ENCODE results near the gene UGGT2. TPM values are rescaled to one million over a fixed set of nuclear protein-coding genes. Genes with fewer than 3 reads are reported as not detected.
A peak's percentile ranks its signal among the peaks of the same experiment; 100 is the strongest.
"Not testable (repeated sequence)": the region's sequence is repeated elsewhere in the genome, so short reads cannot be mapped to it uniquely, and the experiment has no call there.

UGGT2 gene
- total RNA-seq, 1 donor from 2014 or later: 40.3 TPM

- H3K36me3 Mint-ChIP-seq (ENCODE audit: low read depth): peaks cover 14% of the 10 kb centered on the region
Observed at GRCh38 chr13:95781016-95781415, 272.2 kb downstream of the UGGT2 start.

GRCh38 chr13:95779522-95779921 lies 273.7 kb downstream of the UGGT2 start:
- Mint-ChIP-seq H3K36me3 (ENCODE audit: low read depth) (peaks cover 14% of the 10 kb centered on the region), H3K27me3 (ENCODE audit: low read depth) (no peaks in the 10 kb centered on the region), H3K9me3 (ENCODE audit: low read depth) (peaks cover 3% of the 10 kb centered on the region), H3K27ac (ENCODE audit: unreplicated experiment) (no peak overlapping the region), H3K4me3 (ENCODE audit: unreplicated experiment) (no peak overlapping the region), H3K4me1 (ENCODE audit: low read depth) (peaks cover 15% of the 10 kb centered on the region)
- TF ChIP-seq, protein P1, sequence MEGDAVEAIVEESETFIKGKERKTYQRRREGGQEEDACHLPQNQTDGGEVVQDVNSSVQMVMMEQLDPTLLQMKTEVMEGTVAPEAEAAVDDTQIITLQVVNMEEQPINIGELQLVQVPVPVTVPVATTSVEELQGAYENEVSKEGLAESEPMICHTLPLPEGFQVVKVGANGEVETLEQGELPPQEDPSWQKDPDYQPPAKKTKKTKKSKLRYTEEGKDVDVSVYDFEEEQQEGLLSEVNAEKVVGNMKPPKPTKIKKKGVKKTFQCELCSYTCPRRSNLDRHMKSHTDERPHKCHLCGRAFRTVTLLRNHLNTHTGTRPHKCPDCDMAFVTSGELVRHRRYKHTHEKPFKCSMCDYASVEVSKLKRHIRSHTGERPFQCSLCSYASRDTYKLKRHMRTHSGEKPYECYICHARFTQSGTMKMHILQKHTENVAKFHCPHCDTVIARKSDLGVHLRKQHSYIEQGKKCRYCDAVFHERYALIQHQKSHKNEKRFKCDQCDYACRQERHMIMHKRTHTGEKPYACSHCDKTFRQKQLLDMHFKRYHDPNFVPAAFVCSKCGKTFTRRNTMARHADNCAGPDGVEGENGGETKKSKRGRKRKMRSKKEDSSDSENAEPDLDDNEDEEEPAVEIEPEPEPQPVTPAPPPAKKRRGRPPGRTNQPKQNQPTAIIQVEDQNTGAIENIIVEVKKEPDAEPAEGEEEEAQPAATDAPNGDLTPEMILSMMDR (IDR thresholded peaks at IDR 0.05): no peak
- no peak for DNase-seq (ENCODE audit: low spot score)

More at GRCh38 chr13:95781016-95781415, 272.2 kb downstream of the UGGT2 start:
- H3K9me3 Mint-ChIP-seq (ENCODE audit: low read depth): peaks cover 3% of the 10 kb centered on the region
- no peaks in the 10 kb centered on the region for H3K27me3 Mint-ChIP-seq (ENCODE audit: low read depth)
- TF ChIP-seq, protein P1 (IDR thresholded peaks at IDR 0.05): no peak
- no peak overlapping the region for H3K27ac Mint-ChIP-seq (ENCODE audit: unreplicated experiment)
- no peak overlapping the region for H3K4me3 Mint-ChIP-seq (ENCODE audit: unreplicated experiment)
- no peak for DNase-seq (ENCODE audit: low spot score)
- peaks cover 23% of the 10 kb centered on the region for H3K4me1 Mint-ChIP-seq (ENCODE audit: low read depth)

GRCh38 chr13:95771905-95772304 lies 281.3 kb downstream of the UGGT2 start:
- no peaks in the 10 kb centered on the region for H3K27me3 Mint-ChIP-seq (ENCODE audit: low read depth)
- H3K4me1 Mint-ChIP-seq (ENCODE audit: low read depth): no peaks in the 10 kb centered on the region
- TF ChIP-seq, protein P1 (IDR thresholded peaks at IDR 0.05): no peak
- H3K4me3 Mint-ChIP-seq (ENCODE audit: unreplicated experiment): no peak overlapping the region
- H3K27ac Mint-ChIP-seq (ENCODE audit: unreplicated experiment): no peak overlapping the region
- DNase-seq (ENCODE audit: low spot score): no peak
- H3K36me3 Mint-ChIP-seq (ENCODE audit: low read depth): peaks cover 3% of the 10 kb centered on the region
- H3K9me3 Mint-ChIP-seq (ENCODE audit: low read depth): no peaks in the 10 kb centered on the region

GRCh38 chr13:95763601-95764000 lies 289.6 kb downstream of the UGGT2 start:
- Mint-ChIP-seq H3K9me3 (ENCODE audit: low read depth) (no peaks in the 10 kb centered on the region), H3K36me3 (ENCODE audit: low read depth) (peaks cover 9% of the 10 kb centered on the region), H3K4me3 (ENCODE audit: unreplicated experiment) (no peak overlapping the region), H3K27me3 (ENCODE audit: low read depth) (no peaks in the 10 kb centered on the region), H3K4me1 (ENCODE audit: low read depth) (no peaks in the 10 kb centered on the region), H3K27ac (ENCODE audit: unreplicated experiment) (no peak overlapping the region)
- TF ChIP-seq, protein P1 (IDR thresholded peaks at IDR 0.05): no peak
- no peak for DNase-seq (ENCODE audit: low spot score)

DNA sequence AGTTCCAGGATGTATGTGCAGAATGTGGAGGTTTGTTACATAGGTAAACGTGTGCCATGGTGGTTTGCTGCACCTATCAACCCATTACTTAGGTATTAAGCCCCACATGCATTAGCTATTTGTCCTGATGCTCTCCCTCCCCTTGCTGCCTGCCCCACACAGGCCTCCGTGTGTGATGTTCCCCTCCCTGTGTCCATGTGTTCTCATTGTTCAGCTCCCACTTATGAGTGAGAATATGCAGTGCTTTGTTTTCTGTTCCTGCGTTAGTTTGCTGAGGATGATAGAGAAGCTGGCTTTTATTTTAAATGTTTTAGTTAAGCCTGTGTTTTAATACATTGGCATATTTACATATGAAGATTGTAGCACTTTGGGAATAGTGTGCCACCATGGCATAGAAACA lies 290.6 kb downstream of the UGGT2 start:
- not testable (repeated sequence) for DNase-seq (ENCODE audit: low spot score); H3K27ac Mint-ChIP-seq (ENCODE audit: unreplicated experiment); H3K4me3 Mint-ChIP-seq (ENCODE audit: unreplicated experiment); H3K9me3 Mint-ChIP-seq (ENCODE audit: low read depth); H3K27me3 Mint-ChIP-seq (ENCODE audit: low read depth); H3K4me1 Mint-ChIP-seq (ENCODE audit: low read depth)
- peaks cover 11% of the 10 kb centered on the region for H3K36me3 Mint-ChIP-seq (ENCODE audit: low read depth)

DNA sequence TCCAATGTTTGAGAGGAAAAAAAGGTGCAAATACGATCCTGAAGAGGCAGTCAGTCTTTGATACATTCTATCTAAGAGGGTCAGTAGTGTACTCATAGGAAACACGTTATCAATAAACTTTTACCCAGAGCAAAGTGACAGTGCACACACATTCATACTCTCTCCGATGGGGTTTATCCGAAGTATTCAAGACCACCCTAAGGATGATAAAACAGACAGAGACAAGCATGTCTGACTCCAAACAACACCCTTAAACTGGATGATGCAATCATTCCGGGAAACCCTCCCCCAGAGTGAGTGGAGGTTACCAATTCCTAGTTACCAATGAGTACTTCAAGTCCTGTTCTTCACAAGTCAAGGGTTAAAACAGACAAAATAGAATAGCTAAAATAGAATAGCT lies 297.1 kb downstream of the UGGT2 start:
- no peaks in the 10 kb centered on the region for H3K27me3 Mint-ChIP-seq (ENCODE audit: low read depth)
- TF ChIP-seq, protein P1 (IDR thresholded peaks at IDR 0.05): no peak
- no peak for DNase-seq (ENCODE audit: low spot score)

More for the DNA sequence above, 297.1 kb downstream of the UGGT2 start:
- peaks cover 6% of the 10 kb centered on the region for H3K36me3 Mint-ChIP-seq (ENCODE audit: low read depth)
- peak overlapping the region; percentile 32 for H3K27ac Mint-ChIP-seq (ENCODE audit: unreplicated experiment)
- H3K4me3 Mint-ChIP-seq (ENCODE audit: unreplicated experiment): no peak overlapping the region
- H3K4me1 Mint-ChIP-seq (ENCODE audit: low read depth): no peaks in the 10 kb centered on the region
- no peaks in the 10 kb centered on the region for H3K9me3 Mint-ChIP-seq (ENCODE audit: low read depth)

Measured in chondrocyte (in vitro differentiated cells).